HFFc6 (cell line): ENCODE data around the gene SLC12A5. TPM values are rescaled to one million over a fixed set of nuclear protein-coding genes. Genes with fewer than 3 reads are reported as not detected.

Experiments used
- DNase-seq: peaks from one replicate; pipeline ENCODE4 v3.0.0-alpha.2; 2018
- H3K27ac Mint-ChIP-seq: 2 replicates; pipeline ENCODE4 v1.8.0; 2020; ENCODE audit warnings: mild to moderate bottlenecking, mixed read lengths
- H3K27me3 Mint-ChIP-seq: 2 replicates; pipeline ENCODE4 v1.8.0; 2021; ENCODE audit warnings: mild to moderate bottlenecking, moderate library complexity, mixed read lengths; ENCODE audit not compliant: insufficient read depth
- H3K36me3 Mint-ChIP-seq: 2 replicates; pipeline ENCODE4 v1.8.0; 2021; ENCODE audit warnings: low read depth, mixed read lengths
- H3K4me1 Mint-ChIP-seq: 2 replicates; pipeline ENCODE4 v1.8.0; 2020; ENCODE audit warnings: low read depth, mixed read lengths
- H3K4me3 Mint-ChIP-seq: 2 replicates; pipeline ENCODE4 v1.8.0; 2020; ENCODE audit warnings: mild to moderate bottlenecking, moderate library complexity, mixed read lengths
- H3K9me3 Mint-ChIP-seq: 2 replicates; pipeline ENCODE4 v1.8.0; 2020; ENCODE audit warnings: mild to moderate bottlenecking, mixed read lengths
- total RNA-seq, 6 experiments: library from RNA; stranded (reverse); fragmentation: NEBNext Ultra II Directional; extraction: Animal tissue kit (Norgen Biotek cat#: 25700); gene quantifications; 2 replicates in 1 of 6; 3 replicates in 5 of 6; pipeline ENCODE4 v1.2.3, GENCODE V29; 2021
- TF ChIP-seq, protein P1 (sequence below): fragments of 200-600 bp; sonication (generic); IDR thresholded peaks from 2 replicates; pipeline ENCODE4 v1.5.0; 2021; ENCODE audit warnings: antibody characterized with exemption, mild to moderate bottlenecking

The SLC12A5 gene
- total RNA-seq, 6 experiments from 2014 or later, result 0.18 to 0.82 (median 0.52) TPM; not detected in 1

DNA sequence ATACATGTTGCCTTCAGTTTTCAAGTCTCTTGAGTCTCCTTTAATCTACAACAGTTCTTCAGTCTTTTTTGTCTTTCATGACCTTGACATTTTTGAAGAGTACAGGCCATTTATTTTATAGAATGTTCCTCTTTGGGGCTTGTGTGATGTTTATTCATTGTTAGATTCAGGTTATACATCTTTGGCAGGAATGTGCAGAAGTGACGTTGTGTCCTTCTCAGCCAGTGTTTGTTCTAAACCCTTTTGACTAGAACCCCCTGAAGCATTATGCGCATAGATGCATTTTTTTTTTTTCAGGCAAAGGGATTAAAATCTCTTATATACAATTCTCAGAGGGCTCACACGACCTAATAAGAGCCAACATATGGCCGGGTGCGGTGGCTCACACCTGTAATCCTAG lies 72.0 kb downstream of the SLC12A5 start:
- peaks cover 4% of the 10 kb centered on the region; the same call in 1 of the 2 replicates for H3K9me3 Mint-ChIP-seq
- H3K27me3 Mint-ChIP-seq, result peaks cover 35% of the 10 kb centered on the region
- no peak overlapping the region for H3K4me3 Mint-ChIP-seq
- H3K27ac Mint-ChIP-seq, result no peak overlapping the region
- no peak for DNase-seq
- TF ChIP-seq, protein P1, sequence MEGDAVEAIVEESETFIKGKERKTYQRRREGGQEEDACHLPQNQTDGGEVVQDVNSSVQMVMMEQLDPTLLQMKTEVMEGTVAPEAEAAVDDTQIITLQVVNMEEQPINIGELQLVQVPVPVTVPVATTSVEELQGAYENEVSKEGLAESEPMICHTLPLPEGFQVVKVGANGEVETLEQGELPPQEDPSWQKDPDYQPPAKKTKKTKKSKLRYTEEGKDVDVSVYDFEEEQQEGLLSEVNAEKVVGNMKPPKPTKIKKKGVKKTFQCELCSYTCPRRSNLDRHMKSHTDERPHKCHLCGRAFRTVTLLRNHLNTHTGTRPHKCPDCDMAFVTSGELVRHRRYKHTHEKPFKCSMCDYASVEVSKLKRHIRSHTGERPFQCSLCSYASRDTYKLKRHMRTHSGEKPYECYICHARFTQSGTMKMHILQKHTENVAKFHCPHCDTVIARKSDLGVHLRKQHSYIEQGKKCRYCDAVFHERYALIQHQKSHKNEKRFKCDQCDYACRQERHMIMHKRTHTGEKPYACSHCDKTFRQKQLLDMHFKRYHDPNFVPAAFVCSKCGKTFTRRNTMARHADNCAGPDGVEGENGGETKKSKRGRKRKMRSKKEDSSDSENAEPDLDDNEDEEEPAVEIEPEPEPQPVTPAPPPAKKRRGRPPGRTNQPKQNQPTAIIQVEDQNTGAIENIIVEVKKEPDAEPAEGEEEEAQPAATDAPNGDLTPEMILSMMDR, result no peak
- no peaks in the 10 kb centered on the region for H3K36me3 Mint-ChIP-seq
- H3K4me1 Mint-ChIP-seq, result no peaks in the 10 kb centered on the region

DNA sequence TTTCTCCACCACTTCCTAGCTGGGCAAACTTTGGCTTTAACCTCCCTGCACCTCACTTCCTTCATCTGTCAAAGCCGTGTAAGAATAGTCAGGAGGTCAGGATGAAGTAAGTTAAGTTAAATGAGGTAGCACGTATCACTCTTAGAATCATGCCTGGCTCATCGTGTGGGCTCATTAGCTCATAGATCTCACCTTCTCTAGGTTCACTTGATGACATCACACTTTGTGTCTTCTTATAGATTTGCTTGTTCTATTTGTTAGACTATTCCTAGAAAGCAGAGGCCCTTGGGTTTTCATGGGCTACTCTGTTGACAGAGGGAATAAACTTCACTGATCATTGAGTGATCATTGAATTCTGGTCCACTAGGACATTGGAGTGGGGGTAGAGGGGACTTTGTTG lies 72.9 kb downstream of the SLC12A5 start:
- H3K36me3 Mint-ChIP-seq, result no peaks in the 10 kb centered on the region
- H3K4me1 Mint-ChIP-seq, result no peaks in the 10 kb centered on the region
- H3K27me3 Mint-ChIP-seq, result peaks cover 38% of the 10 kb centered on the region

DNA sequence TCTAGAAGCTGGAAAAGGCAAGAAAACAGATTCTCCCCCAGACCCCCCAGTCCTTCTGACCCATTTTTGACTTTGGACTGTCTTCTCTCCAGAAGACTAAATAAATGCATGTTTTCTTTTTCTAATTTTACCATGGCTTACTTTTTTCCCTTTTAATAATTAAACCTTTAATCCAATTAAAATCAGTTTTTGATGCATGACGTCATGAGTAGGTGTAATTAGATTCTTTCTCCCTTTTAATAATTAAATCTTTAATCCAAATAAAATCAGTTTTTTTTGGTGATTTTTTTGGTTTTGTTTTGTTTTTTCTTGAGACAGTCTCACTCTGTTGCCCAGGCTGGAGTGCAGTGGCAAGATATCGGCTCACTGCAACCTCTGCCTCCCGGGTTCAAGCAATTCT lies 73.9 kb downstream of the SLC12A5 start:
- H3K4me1 Mint-ChIP-seq, result no peaks in the 10 kb centered on the region
- no peak overlapping the region for H3K4me3 Mint-ChIP-seq
- no peak for DNase-seq
- TF ChIP-seq, protein P1, result no peak
- peaks cover 41% of the 10 kb centered on the region for H3K27me3 Mint-ChIP-seq
- H3K9me3 Mint-ChIP-seq, result peaks cover 4% of the 10 kb centered on the region; the same call in 1 of the 2 replicates
- H3K27ac Mint-ChIP-seq, result no peak overlapping the region
- H3K36me3 Mint-ChIP-seq, result no peaks in the 10 kb centered on the region

More for the DNA sequence above, 72.9 kb downstream of the SLC12A5 start:
- no peak overlapping the region for H3K27ac Mint-ChIP-seq
- TF ChIP-seq, protein P1, result no peak
- DNase-seq, result no peak
- peaks cover 4% of the 10 kb centered on the region; the same call in 1 of the 2 replicates for H3K9me3 Mint-ChIP-seq
- no peak overlapping the region for H3K4me3 Mint-ChIP-seq

DNA sequence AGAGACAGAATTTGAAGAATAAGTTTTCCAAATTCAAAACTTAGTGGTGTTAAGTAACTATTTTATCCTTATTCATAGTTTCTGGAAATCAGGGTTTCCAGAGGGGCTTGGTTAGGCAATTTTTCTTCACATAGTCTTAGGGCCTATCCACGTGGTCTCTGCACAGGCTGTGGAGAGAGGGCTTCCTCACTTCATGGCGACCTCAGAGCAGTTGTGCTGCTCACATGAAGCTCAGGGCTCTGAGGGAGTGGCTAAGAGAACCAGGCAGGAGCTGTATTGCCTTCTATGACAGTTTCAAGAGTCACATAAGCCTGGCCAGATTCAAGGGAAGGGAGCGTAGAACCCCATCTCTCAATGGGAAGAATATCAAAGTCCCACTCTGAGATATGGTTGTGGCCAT lies 75.2 kb downstream of the SLC12A5 start:
- DNase-seq, result no peak
- peaks cover 4% of the 10 kb centered on the region; the same call in 1 of the 2 replicates for H3K9me3 Mint-ChIP-seq
- H3K27me3 Mint-ChIP-seq, result peaks cover 32% of the 10 kb centered on the region
- H3K27ac Mint-ChIP-seq, result no peak overlapping the region
- H3K4me1 Mint-ChIP-seq, result no peaks in the 10 kb centered on the region
- TF ChIP-seq, protein P1, result no peak
- no peak overlapping the region for H3K4me3 Mint-ChIP-seq
- no peaks in the 10 kb centered on the region for H3K36me3 Mint-ChIP-seq

DNA sequence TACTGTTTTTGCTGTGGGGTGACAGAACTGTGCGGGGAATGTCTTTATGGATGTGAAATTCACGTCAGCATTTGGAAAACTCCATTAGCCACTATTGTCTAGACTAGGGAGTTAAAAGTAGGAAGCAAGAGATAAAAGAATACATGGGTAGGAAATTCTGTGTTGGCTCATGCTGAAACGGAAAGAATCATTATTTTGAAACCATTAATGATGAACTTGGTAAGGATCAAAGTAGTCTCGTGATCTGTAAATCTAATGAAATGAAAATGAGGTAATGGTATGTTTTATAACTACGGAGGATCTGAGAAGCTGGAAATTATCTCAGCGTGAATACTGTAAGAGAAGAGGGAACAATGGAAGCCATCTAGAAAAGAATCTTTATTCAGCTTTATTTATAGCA lies 78.0 kb downstream of the SLC12A5 start:
- Mint-ChIP-seq H3K4me1 (no peaks in the 10 kb centered on the region), H3K9me3 (peaks cover 4% of the 10 kb centered on the region; the same call in 1 of the 2 replicates), H3K27ac (no peak overlapping the region), H3K27me3 (peaks cover 29% of the 10 kb centered on the region), H3K4me3 (no peak overlapping the region), H3K36me3 (no peaks in the 10 kb centered on the region)
- DNase-seq, result no peak
- TF ChIP-seq, protein P1, result no peak

DNA sequence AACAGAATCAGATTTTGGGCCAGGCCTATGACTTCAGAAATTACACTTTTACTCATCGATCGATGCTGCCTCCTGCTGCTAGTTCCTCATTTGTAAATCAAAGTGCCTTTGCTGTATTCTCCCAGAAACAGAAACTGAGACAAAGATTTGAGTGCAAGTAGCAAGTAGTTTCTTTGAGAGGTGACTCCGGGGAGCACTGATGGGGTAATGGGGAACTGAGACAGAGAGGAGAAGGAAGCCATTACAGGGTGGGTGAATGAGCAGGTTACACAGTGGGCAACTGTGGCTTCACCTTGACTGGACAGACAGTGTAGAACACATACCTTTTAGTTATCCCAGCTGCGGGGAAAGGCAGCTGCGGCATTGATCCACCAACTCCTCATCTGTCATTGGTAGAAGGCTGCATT lies 79.4 kb downstream of the SLC12A5 start:
- TF ChIP-seq, protein P1, result no peak
- Mint-ChIP-seq H3K36me3 (no peaks in the 10 kb centered on the region), H3K4me1 (no peaks in the 10 kb centered on the region), H3K9me3 (no peaks in the 10 kb centered on the region), H3K27ac (no peak overlapping the region), H3K27me3 (peaks cover 27% of the 10 kb centered on the region), H3K4me3 (no peak overlapping the region)
- no peak for DNase-seq
